Peyer's patch (tissue), 4 donors: ENCODE results near the gene CAP1. TPM values are rescaled to one million over a fixed set of nuclear protein-coding genes. Genes with fewer than 3 reads are reported as not detected.

Experiments
- DNase-seq, 3 donors: peaks; one replicate each; pipeline ENCODE4 v3.0.0-alpha.2; 2017 to 2019
- H3K27ac ChIP-seq, 4 donors: fragments of 200-600 bp; sonication (generic); one replicate each; pipeline ENCODE4 v1.5.1; 2016 to 2019
- H3K27me3 ChIP-seq, 2 donors: fragments of 200-600 bp; sonication (generic); one replicate each; pipeline ENCODE4 v1.5.1; 2019
- H3K36me3 ChIP-seq, 3 donors: fragments of 200-600 bp; sonication (generic); one replicate each; pipeline ENCODE4 v1.5.1; 2016 to 2019
- H3K4me1 ChIP-seq, 4 donors: fragments of 200-600 bp; sonication (generic); one replicate each; pipeline ENCODE4 v1.5.1; 2016 to 2019
- H3K4me3 ChIP-seq, 4 donors: fragments of 200-600 bp; sonication (generic); 1 replicate in 3 of 4; 2 replicates in 1 of 4; pipeline ENCODE4 v1.5.1; 2016 to 2019; ENCODE audit warnings: mild to moderate bottlenecking in 1 of 4
- H3K9me3 ChIP-seq, 4 donors: fragments of 200-600 bp; sonication (generic); one replicate each; pipeline ENCODE4 v1.5.1; 2016 to 2019; ENCODE audit warnings: mild to moderate bottlenecking in 1 of 4
- CTCF ChIP-seq, 6 experiments: fragments of 450-650 bp in 4 of 6; fragments of 200-600 bp in 2 of 6; sonication (generic) in 1 of 6; IDR thresholded peaks; one replicate each; pipeline ENCODE4 v1.5.1; 2017 to 2019; ENCODE audit warnings: antibody characterized with exemption in 6 of 6, mild to moderate bottlenecking in 3 of 6, moderate library complexity in 1 of 6
- POLR2A ChIP-seq, 2 donors: fragments of 450-650 bp; IDR thresholded peaks; one replicate each; pipeline ENCODE4 v1.5.1; 2017; ENCODE audit warnings: antibody characterized with exemption in 2 of 2, mild to moderate bottlenecking in 2 of 2, moderate library complexity in 2 of 2
- total RNA-seq, 4 donors: library from RNA; depleted of rRNA; stranded (reverse); fragments of >200 nt; gene quantifications; one replicate each; pipeline ENCODE4 v1.1.0, GENCODE V29; 2016

Gene CAP1
- total RNA-seq, 4 donors from 2014 or later, result 135 to 229 (median 182) TPM

DNA sequence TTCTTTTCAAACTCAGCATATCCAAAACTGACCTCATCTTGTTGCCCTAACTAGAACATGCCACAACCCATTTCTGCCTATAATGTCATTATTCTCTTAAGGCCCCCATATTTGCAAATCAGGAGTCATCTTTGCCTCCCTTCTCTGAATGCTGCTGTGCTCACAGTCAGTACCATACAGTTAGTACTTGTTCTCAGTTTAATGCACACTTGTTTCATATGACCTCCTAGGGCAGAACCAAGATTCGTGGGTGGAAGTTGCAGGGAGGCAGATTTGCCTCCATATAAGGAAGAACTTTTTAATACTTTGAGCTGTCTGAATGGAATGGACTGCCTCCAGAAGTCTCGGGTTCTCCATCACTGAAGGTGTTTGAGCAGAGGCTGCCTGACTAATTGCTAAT, 9.2 kb downstream of the CAP1 start:
- Histone ChIP-seq H3K4me3 (no peak overlapping the region), H3K27me3 (no peaks in the 10 kb centered on the region), H3K9me3 (no peaks in the 10 kb centered on the region), H3K4me1 (peaks cover 3 to 55% (median 19%) of the 10 kb centered on the region in 4 donors), H3K36me3 (peaks cover 0 to 8% (median 0%) of the 10 kb centered on the region in 3 donors), H3K27ac (peak overlapping the region in 3 of 4 donors; percentile 3 to 51 (median 27))
- TF ChIP-seq POLR2A (IDR thresholded peaks at IDR 0.05), result no peak
- TF ChIP-seq CTCF (IDR thresholded peaks at IDR 0.05), result no peak
- DNase-seq, result no peak

DNA sequence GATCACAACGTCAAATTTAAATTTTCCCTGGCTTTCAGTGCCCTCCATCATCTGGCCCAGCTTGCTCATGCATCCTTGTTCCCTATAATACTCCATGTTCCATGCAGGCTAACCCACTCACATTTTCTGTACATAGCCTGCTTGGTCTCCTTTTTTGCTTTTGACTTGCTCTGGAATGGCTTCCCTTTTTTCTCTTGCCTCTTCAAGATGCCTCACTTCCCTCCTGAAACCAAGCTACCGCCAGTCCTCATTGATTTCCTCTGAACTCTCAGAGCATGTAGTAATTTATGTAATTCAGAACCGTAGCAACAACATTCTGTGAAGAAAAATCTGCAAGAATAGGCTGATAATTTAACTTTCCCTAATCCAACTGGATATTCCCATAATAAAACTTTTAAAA, 10.3 kb downstream of the CAP1 start:
- Histone ChIP-seq H3K27me3 (no peaks in the 10 kb centered on the region), H3K27ac (peak overlapping the region in 1 of 4 donors; percentile 35), H3K4me3 (no peak overlapping the region), H3K4me1 (peaks cover 3 to 55% (median 16%) of the 10 kb centered on the region in 4 donors), H3K9me3 (no peaks in the 10 kb centered on the region), H3K36me3 (peaks cover 0 to 8% (median 0%) of the 10 kb centered on the region in 3 donors)
- no peak for TF ChIP-seq CTCF (IDR thresholded peaks at IDR 0.05)
- TF ChIP-seq POLR2A (IDR thresholded peaks at IDR 0.05), result no peak
- no peak for DNase-seq

DNA sequence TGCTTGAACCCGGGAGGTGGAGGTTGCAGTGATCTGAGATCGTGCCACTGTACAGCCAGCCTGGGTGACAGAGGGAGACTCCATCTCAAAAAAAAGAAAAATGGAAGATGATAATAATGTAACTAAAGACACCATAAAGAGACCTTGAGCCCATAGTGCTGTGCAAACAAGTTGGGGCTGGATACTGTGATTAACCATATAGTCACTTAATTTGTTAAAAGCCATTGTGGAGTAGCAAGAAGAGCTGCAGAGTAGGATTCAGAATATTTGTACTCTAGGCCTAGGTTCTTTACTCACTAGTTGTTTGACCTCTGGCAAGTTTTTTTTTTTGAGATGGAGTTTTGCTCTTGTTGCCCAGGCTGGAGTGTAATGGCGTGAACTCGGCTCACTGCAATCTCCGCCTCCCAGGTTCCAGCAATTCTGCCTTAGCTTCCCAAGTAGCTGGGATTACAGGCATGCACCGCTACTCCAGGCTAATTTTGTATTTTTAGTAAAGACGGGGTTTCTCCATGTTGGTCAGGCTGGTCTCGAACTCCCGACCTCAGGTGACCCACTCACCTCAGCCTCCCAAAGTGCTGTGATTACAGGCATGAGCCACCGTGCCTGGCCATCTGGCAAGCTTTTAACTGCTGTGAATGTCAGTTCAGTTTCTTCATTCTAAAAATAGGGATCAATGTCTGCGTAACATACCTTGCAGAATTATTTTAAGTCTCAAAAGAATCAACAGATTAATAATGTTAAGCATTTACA, 12.8 kb downstream of the CAP1 start:
- peaks cover 0 to 8% (median 0%) of the 10 kb centered on the region in 3 donors for H3K36me3 ChIP-seq
- no peak overlapping the region for H3K4me3 ChIP-seq
- no peaks in the 10 kb centered on the region for H3K27me3 ChIP-seq
- TF ChIP-seq POLR2A (IDR thresholded peaks at IDR 0.05), result no peak
- peaks cover 3 to 55% (median 16%) of the 10 kb centered on the region in 4 donors for H3K4me1 ChIP-seq
- H3K27ac ChIP-seq, result no peak overlapping the region
- no peaks in the 10 kb centered on the region for H3K9me3 ChIP-seq
- DNase-seq, result no peak

DNA sequence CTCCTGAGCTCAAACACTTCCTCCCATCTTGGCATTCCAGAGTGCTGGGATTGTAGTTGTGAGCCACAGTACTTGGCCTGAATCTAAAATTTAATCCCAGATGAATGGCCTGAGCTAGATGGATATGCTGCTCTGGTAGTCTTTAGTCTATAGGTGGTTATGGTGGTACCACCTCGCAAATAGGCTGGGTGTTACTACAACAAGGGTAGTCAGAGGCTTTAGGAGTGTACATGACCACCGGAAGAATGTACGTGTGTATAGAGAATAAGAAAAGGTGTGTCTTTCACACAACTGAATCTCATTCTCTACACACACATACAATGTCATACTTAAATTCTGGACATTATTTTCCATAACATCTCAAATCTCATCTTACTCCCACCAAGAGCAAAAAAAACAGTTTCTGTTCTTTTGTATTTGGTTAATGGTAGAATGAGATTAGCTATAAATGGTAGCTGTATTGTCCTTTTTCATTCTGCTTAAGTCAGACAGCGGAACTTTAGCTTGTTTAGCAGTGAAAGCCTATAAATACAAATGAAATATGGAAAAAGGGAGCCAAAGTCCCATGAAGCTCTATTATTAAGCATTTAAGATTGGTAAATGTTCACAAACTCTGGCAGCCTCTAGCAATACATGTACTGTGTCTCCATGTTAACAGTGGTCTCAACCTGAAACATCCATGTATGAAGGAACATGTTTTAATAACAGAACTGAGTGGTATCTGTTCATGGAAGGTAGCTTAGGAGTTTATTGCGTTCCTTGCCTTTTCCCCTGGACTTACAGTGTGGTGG, 16.2 kb downstream of the CAP1 start:
- H3K4me3 ChIP-seq, result no peak overlapping the region
- no peaks in the 10 kb centered on the region for H3K9me3 ChIP-seq
- H3K4me1 ChIP-seq, result peaks cover 3 to 70% (median 20%) of the 10 kb centered on the region in 4 donors
- peaks cover 0 to 22% (median 0%) of the 10 kb centered on the region in 3 donors for H3K36me3 ChIP-seq
- TF ChIP-seq CTCF (IDR thresholded peaks at IDR 0.05) (no peak), POLR2A (IDR thresholded peaks at IDR 0.05) (no peak)
- H3K27ac ChIP-seq, result peak overlapping the region in 3 of 4 donors; percentile 10 to 25 (median 22)
- no peaks in the 10 kb centered on the region for H3K27me3 ChIP-seq
- DNase-seq, result no peak

DNA sequence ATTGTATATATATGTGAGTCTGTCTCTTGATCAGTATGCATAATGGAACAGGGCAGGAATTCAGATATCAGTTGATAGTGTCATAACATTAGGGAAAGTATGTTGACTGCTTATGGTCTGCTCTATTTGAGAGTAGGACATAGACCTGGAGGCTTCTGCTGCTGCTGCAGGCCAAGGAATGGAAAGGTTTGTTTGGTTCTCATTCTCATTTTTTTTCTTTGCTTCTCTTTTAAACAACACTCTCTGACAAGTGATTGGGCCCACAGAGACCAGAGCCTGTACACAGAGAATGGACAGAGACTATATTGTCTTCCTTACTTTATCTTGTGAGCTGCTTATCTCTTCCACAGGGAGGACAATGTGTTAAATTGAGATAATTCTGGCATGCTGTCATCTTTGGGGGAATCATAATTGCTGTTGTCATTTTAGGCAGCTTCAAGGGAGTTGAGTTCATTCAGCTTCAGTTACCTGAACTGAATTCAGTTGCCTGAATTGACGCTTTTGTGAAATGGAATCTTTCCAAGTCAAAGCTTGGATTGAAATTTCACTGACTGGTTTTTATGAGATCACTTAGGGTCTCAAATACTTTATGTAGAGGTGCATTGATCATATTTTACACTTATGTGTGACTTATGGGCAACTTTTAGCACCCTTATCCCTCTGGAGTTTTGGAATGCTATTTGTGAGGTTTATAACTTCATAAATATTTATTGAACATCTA, 16.9 kb downstream of the CAP1 start:
- Histone ChIP-seq H3K4me1 (peaks cover 3 to 70% (median 21%) of the 10 kb centered on the region in 4 donors), H3K4me3 (no peak overlapping the region), H3K27ac (peak overlapping the region in 3 of 4 donors; percentile 10 to 25 (median 22)), H3K36me3 (peaks cover 0 to 30% (median 0%) of the 10 kb centered on the region in 3 donors), H3K27me3 (no peaks in the 10 kb centered on the region), H3K9me3 (no peaks in the 10 kb centered on the region)
- TF ChIP-seq CTCF (IDR thresholded peaks at IDR 0.05), result no peak
- TF ChIP-seq POLR2A (IDR thresholded peaks at IDR 0.05), result no peak
- no peak for DNase-seq
